Gastroesophageal sphincter (tissue), 4 donors: ENCODE measurements around the gene EME1. TPM values are rescaled to one million over a fixed set of nuclear protein-coding genes. Genes with fewer than 3 reads are reported as not detected.
"Not testable (repeated sequence)": the region's sequence is repeated elsewhere in the genome, so short reads cannot be mapped to it uniquely, and the experiment has no call there.

Source experiments
- ATAC-seq: fragments of 150-250 bp; one replicate; pipeline ENCODE4 v1.9.1; 2016; ENCODE audit warnings: mild to moderate bottlenecking, moderate library complexity
- H3K27ac ChIP-seq, 4 donors: fragments of 200-600 bp; sonication (generic) in 3 of 4; 1 replicate in 3 of 4; 2 replicates in 1 of 4; pipeline ENCODE4 v1.5.1; 2016 to 2019
- H3K27me3 ChIP-seq: fragments of 200-600 bp; sonication (generic); one replicate; pipeline ENCODE4 v1.5.1; 2019
- H3K36me3 ChIP-seq, 2 donors: fragments of 200-600 bp; sonication (generic); one replicate each; pipeline ENCODE4 v1.5.1; 2019; ENCODE audit warnings: control low read depth in 1 of 2
- H3K4me1 ChIP-seq, 3 donors: fragments of 200-600 bp; sonication (generic); 1 replicate in 2 of 3; 2 replicates in 1 of 3; pipeline ENCODE4 v1.5.1; 2016 to 2019; ENCODE audit warnings: control low read depth in 2 of 3
- H3K4me3 ChIP-seq, 2 donors: fragments of 200-600 bp; sonication (generic); one replicate each; pipeline ENCODE4 v1.5.1; 2019; ENCODE audit warnings: mild to moderate bottlenecking in 1 of 2, moderate library complexity in 1 of 2
- H3K9me3 ChIP-seq, 3 donors: fragments of 200-600 bp; sonication (generic); one replicate each; pipeline ENCODE4 v1.5.1; 2017 to 2019; ENCODE audit warnings: control low read depth in 2 of 3
- CTCF ChIP-seq, 4 experiments: fragments of 200-600 bp in 2 of 4; fragments of 450-650 bp in 2 of 4; sonication (generic) in 1 of 4; IDR thresholded peaks; one replicate each; pipeline ENCODE4 v1.5.1; 2017 to 2019; ENCODE audit warnings: antibody characterized with exemption in 4 of 4, mild to moderate bottlenecking in 2 of 4, moderate library complexity in 2 of 4
- EP300 ChIP-seq: sonication (generic); formaldehyde crosslinking; IDR thresholded peaks from one replicate; pipeline ENCODE4 v1.6.1; 2017; ENCODE audit warnings: antibody characterized with exemption, mild to moderate bottlenecking
- POLR2A ChIP-seq, 2 donors: fragments of 450-650 bp; IDR thresholded peaks; one replicate each; pipeline ENCODE4 v1.6.1; 2017; ENCODE audit warnings: antibody characterized with exemption in 2 of 2, mild to moderate bottlenecking in 2 of 2, moderate library complexity in 1 of 2
- POLR2AphosphoS5 ChIP-seq: sonication (generic); formaldehyde crosslinking; IDR thresholded peaks from one replicate; pipeline ENCODE4 v1.6.1; 2017; ENCODE audit warnings: antibody characterized with exemption
- WGBS, 2 donors: methylation state at CpG; one replicate each; pipeline ENCODE4 v1.1.5; 2018; ENCODE audit warnings: low coverage in 1 of 2; 5-methylcytosine and 5-hydroxymethylcytosine counted together
- total RNA-seq, 4 donors: library from RNA; depleted of rRNA; stranded (reverse); fragments of >200 nt; gene quantifications; one replicate each; pipeline ENCODE4 v1.1.0, GENCODE V29; 2016

The EME1 gene
- total RNA-seq, 4 donors from 2014 or later = 0.54 TPM; not detected in 3

GRCh38 chr17:50329716-50330115, 43.3 kb upstream of the EME1 start:
- peaks cover 7% of the 10 kb centered on the region for H3K27me3 ChIP-seq
- H3K9me3 ChIP-seq = no peaks in the 10 kb centered on the region
- TF ChIP-seq POLR2A (IDR thresholded peaks at IDR 0.05) = no peak
- TF ChIP-seq EP300 = no peak
- TF ChIP-seq POLR2AphosphoS5 = no peak
- no peak for TF ChIP-seq CTCF (IDR thresholded peaks at IDR 0.05)
- WGBS, 2 donors = 67 to 90% methylated on average over 1 to 2 of the region's 3 CpGs
- H3K4me3 ChIP-seq = no peak overlapping the region
- no peak overlapping the region for H3K27ac ChIP-seq
- H3K4me1 ChIP-seq = no peaks in the 10 kb centered on the region
- ATAC-seq = no peak
- no peaks in the 10 kb centered on the region for H3K36me3 ChIP-seq

DNA sequence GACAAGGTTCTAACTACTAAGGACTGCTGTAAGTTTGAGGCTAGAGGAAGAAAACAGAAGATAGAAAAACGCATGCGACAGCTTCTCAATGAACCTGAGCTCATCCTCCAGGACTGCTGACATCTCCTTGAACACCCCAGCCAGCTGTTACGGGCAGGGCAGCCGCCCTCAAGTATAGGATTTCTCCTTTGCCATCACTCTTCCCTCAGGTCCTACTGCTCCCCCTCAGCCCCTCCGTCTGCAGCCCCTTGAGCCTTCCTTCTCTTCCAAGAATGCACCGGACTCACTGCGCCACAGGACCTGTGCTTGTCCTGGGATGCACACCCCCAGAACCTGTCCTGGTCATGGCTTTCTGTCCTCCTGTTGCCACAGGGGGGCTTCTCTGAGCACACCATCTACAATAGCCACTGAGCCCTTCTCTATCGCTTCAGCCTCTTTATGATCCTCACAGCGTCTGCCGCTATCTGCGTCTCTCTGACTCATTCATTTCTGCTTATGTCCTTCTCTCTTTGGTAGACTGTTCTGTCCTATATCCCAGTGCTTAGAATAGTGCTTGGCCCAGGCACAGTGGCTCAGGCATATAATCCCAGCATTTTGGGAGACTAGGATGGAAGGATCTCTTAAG, 42.8 kb upstream of the EME1 start:
- H3K27me3 ChIP-seq = peaks cover 7% of the 10 kb centered on the region
- no peaks in the 10 kb centered on the region for H3K36me3 ChIP-seq
- H3K4me1 ChIP-seq = no peaks in the 10 kb centered on the region
- no peaks in the 10 kb centered on the region for H3K9me3 ChIP-seq
- 90 to 96% methylated on average over 4 to 11 of the region's 11 CpGs for WGBS, 2 donors
- no peak overlapping the region for H3K4me3 ChIP-seq
- no peak for ATAC-seq
- TF ChIP-seq POLR2A (IDR thresholded peaks at IDR 0.05) (no peak), CTCF (IDR thresholded peaks at IDR 0.05) (no peak), EP300 (no peak), POLR2AphosphoS5 (no peak)
- H3K27ac ChIP-seq = no peak overlapping the region

GRCh38 chr17:50331085-50331791, 41.8 kb upstream of the EME1 start:
- Histone ChIP-seq H3K4me1 (no peaks in the 10 kb centered on the region), H3K9me3 (no peaks in the 10 kb centered on the region), H3K36me3 (no peaks in the 10 kb centered on the region), H3K4me3 (no peak overlapping the region), H3K27me3 (peaks cover 7% of the 10 kb centered on the region), H3K27ac (no peak overlapping the region)
- no peak for ATAC-seq
- TF ChIP-seq CTCF (IDR thresholded peaks at IDR 0.05) = no peak
- no peak for TF ChIP-seq POLR2A (IDR thresholded peaks at IDR 0.05)
- no peak for TF ChIP-seq POLR2AphosphoS5
- TF ChIP-seq EP300 = no peak
- whole genome bisulfite sequencing, 2 donors = 53 to 60% methylated on average over 1 to 4 of the region's 4 CpGs

- no peaks in the 10 kb centered on the region for H3K9me3 ChIP-seq
- ATAC-seq = no peak
- TF ChIP-seq CTCF (IDR thresholded peaks at IDR 0.05) = no peak
- no peak for TF ChIP-seq POLR2AphosphoS5
- TF ChIP-seq POLR2A (IDR thresholded peaks at IDR 0.05) = no peak
- TF ChIP-seq EP300 = no peak
Observed at GRCh38 chr17:50332196-50332595, 40.8 kb upstream of the EME1 start.

DNA sequence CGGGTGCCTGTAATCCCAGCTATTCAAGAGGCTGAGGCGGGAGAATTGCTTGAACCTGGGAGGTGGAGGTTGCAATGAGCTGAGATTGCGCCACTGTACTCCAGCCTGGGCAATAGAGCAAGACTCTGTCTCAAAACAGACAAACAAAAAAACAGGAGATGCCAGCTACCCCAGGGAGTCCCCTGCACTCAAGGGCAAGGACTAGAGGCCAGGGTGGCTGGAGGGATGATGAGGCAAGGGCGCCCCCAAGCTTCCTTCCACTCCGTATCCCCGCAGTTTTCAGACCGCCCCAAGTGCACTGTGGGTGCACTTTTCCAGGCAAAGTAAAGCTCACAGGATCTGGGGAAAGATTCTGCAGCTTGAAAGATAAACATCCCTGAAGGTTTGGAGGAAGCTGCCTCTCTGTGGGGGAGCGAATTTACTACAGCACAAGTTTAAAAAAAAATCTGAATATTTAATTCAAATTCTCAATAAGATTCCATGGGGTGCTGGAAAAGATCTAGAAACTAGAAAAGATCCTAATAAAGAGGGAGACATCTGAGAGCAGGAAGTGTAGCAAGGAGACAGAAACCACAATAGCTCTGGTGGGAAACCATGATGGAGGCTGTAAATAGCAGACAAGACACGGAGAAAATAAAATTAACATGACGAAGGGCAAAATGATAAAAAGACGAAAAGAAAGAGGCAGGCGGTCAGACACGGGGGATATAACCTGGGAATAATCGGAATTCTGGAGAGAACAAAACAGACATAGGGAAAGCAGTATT, 39.6 kb upstream of the EME1 start:
- H3K4me3 ChIP-seq = not testable (repeated sequence)
- 52 to 65% methylated on average over 10 to 12 of the region's 14 CpGs for WGBS, 2 donors

More at GRCh38 chr17:50332196-50332595, 40.8 kb upstream of the EME1 start:
- WGBS, 2 donors = 68 to 71% methylated on average over 5 to 6 of the region's 6 CpGs
- Histone ChIP-seq H3K27me3 (peaks cover 7% of the 10 kb centered on the region), H3K36me3 (no peaks in the 10 kb centered on the region), H3K4me3 (no peak overlapping the region), H3K4me1 (no peaks in the 10 kb centered on the region), H3K27ac (no peak overlapping the region)

More for the DNA sequence above, 39.6 kb upstream of the EME1 start:
- ATAC-seq, H3K27ac ChIP-seq, H3K36me3 ChIP-seq, H3K9me3 ChIP-seq, H3K27me3 ChIP-seq, H3K4me1 ChIP-seq: not testable (repeated sequence)
